H1 (cell line): Measurements from ENCODE around the gene CCDC154. TPM values are rescaled to one million over a fixed set of nuclear protein-coding genes. Genes with fewer than 3 reads are reported as not detected.

ENCODE experiments used
- CTCF ChIA-PET: fragments of 300-600 bp; sonication (Branson Sonifier 250); formaldehyde crosslinking; loops from one replicate; lab custom pipeline; 2021; ENCODE audit not compliant: partially characterized antibody; lab: Charles Lee
- POLR2A ChIA-PET: fragments of 300-600 bp; sonication (Branson Sonifier 250); formaldehyde crosslinking; loops from one replicate; lab custom pipeline; 2021; ENCODE audit warnings: inconsistent platforms; ENCODE audit not compliant: partially characterized antibody; lab: Charles Lee
- DNase-seq, 2 experiments: peaks; one replicate each; pipeline versions ENCODE4 v3.0.0 to v3.0.0-alpha.2; 2010 to 2022; ENCODE audit warnings: low spot score in 2 of 2, low read depth in 1 of 2, mixed read lengths in 1 of 2
- FAIRE-seq: peaks from 2 replicates; lab custom pipeline; 2011; peaks lifted over from hg19 to GRCh38; lab: Jason Lieb, UNC
- H2AFZ ChIP-seq: 2 replicates; pipeline ENCODE4 v1.8.1; 2012; ENCODE audit warnings: low read length, inconsistent platforms
- H2AK5ac ChIP-seq: 2 replicates; pipeline ENCODE4 v1.6.1; 2013; ENCODE audit warnings: low read depth, low read length
- H2BK120ac ChIP-seq: replicated peaks from 2 replicates; pipeline ENCODE3; 2013; ENCODE audit warnings: low read depth, low read length, inconsistent platforms
- H2BK12ac ChIP-seq: 2 replicates; pipeline ENCODE4 v1.6.1; 2013; ENCODE audit warnings: low read depth, low read length
- H2BK15ac ChIP-seq: 2 replicates; pipeline ENCODE4 v1.6.1; 2013; ENCODE audit warnings: low read length
- H2BK20ac ChIP-seq: 2 replicates; pipeline ENCODE4 v1.6.1; 2013; ENCODE audit warnings: low read length
- H2BK5ac ChIP-seq: 2 replicates; pipeline ENCODE4 v1.6.1; 2013; ENCODE audit warnings: low read depth, low read length
- H3K14ac ChIP-seq: 2 replicates; pipeline ENCODE4 v1.6.1; 2013; ENCODE audit warnings: inconsistent platforms; ENCODE audit not compliant: insufficient read length
- H3K18ac ChIP-seq: 2 replicates; pipeline ENCODE4 v1.6.1; 2013; ENCODE audit warnings: low read length; ENCODE audit errors: extremely low read depth
- H3K23ac ChIP-seq: 2 replicates; pipeline ENCODE4 v1.6.1; 2013; ENCODE audit warnings: inconsistent platforms; ENCODE audit not compliant: insufficient read length
- H3K23me2 ChIP-seq: 2 replicates; pipeline ENCODE4 v1.6.1; 2013; ENCODE audit warnings: low read depth, low read length
- H3K27ac ChIP-seq: 2 replicates; pipeline ENCODE4 v1.6.1; 2011; ENCODE audit warnings: low read depth, low read length, inconsistent platforms
- H3K27me3 ChIP-seq, 4 experiments: replicated peaks in 1 of 4; 1 replicate in 1 of 4; 2 replicates in 3 of 4; pipeline versions ENCODE4 v1.6.1 to v1.8.1; 2011 to 2013; ENCODE audit warnings: low read length in 3 of 4, mild to moderate bottlenecking in 3 of 4, inconsistent platforms in 2 of 4, mixed read lengths in 2 of 4, moderate library complexity in 1 of 4; ENCODE audit not compliant: control insufficient read depth in 3 of 4, insufficient read depth in 3 of 4; ENCODE audit errors: extremely low read depth in 1 of 4
- H3K36me3 ChIP-seq, 4 experiments: 2 replicates each; pipeline versions ENCODE4 v1.6.1 to v1.8.1; 2011 to 2013; ENCODE audit warnings: mild to moderate bottlenecking in 4 of 4, low read length in 3 of 4, moderate library complexity in 2 of 4, control low read depth in 1 of 4, inconsistent platforms in 1 of 4; ENCODE audit not compliant: insufficient read depth in 4 of 4, control insufficient read depth in 2 of 4
- H3K4ac ChIP-seq: replicated peaks from 2 replicates; pipeline ENCODE3; 2013; ENCODE audit warnings: low read length, low read depth, mixed read lengths, inconsistent platforms; ENCODE audit not compliant: insufficient read length
- H3K4me1 ChIP-seq, 4 experiments: replicated peaks in 1 of 4; 1 replicate in 1 of 4; 2 replicates in 3 of 4; pipeline versions ENCODE4 v1.6.1 to v1.8.1; 2011 to 2013; ENCODE audit warnings: low read length in 3 of 4, inconsistent platforms in 2 of 4, mixed read lengths in 1 of 4; ENCODE audit not compliant: insufficient read depth in 4 of 4, control insufficient read depth in 3 of 4
- H3K4me2 ChIP-seq, 2 experiments: 2 replicates each; pipeline versions ENCODE4 v1.6.1 to v1.8.1; 2011 to 2013; ENCODE audit warnings: low read depth in 2 of 2, low read length in 2 of 2, control low read depth in 1 of 2, inconsistent platforms in 1 of 2, mild to moderate bottlenecking in 1 of 2; ENCODE audit not compliant: insufficient read depth in 1 of 2
- H3K4me3 ChIP-seq, 4 experiments: fragments of 200-600, 300-600 bp in 1 of 4; sonication (generic), shearing (Covaris generic), sonication (Bioruptor Twin) in 1 of 4; 2 replicates each; pipeline versions ENCODE4 v1.5.1 to v1.8.1; 2011 to 2016; ENCODE audit warnings: low read length in 4 of 4, low read depth in 3 of 4, control low read depth in 2 of 4, inconsistent platforms in 2 of 4, mild to moderate bottlenecking in 2 of 4, mixed read lengths in 1 of 4, moderate library complexity in 1 of 4; ENCODE audit not compliant: insufficient read depth in 2 of 4; ENCODE audit errors: extremely low read depth in 1 of 4
- H3K56ac ChIP-seq: replicated peaks from 2 replicates; pipeline ENCODE3; 2013; ENCODE audit warnings: low read depth, mild to moderate bottlenecking, mixed read lengths, low read length, inconsistent platforms; ENCODE audit not compliant: insufficient read length
- H3K79me1 ChIP-seq: 2 replicates; pipeline ENCODE4 v1.6.1; 2013; ENCODE audit warnings: low read depth, low read length, control low read depth
- H3K79me2 ChIP-seq, 2 experiments: 2 replicates each; pipeline versions ENCODE4 v1.6.1 to v1.8.1; 2012 to 2013; ENCODE audit warnings: low read length in 2 of 2, mild to moderate bottlenecking in 2 of 2, inconsistent platforms in 1 of 2; ENCODE audit not compliant: insufficient read depth in 2 of 2, control insufficient read depth in 1 of 2
- H3K9ac ChIP-seq, 4 experiments: replicated peaks in 1 of 4; 1 replicate in 1 of 4; 2 replicates in 3 of 4; pipeline versions ENCODE4 v1.6.1 to v1.8.1; 2011 to 2013; ENCODE audit warnings: low read depth in 3 of 4, low read length in 3 of 4, control low read depth in 2 of 4, mild to moderate bottlenecking in 2 of 4, moderate library complexity in 2 of 4, inconsistent platforms in 1 of 4; ENCODE audit errors: extremely low read depth in 1 of 4
- H3K9me3 ChIP-seq, 2 experiments: 2 replicates each; pipeline versions ENCODE4 v1.6.1 to v1.8.1; 2012 to 2013; ENCODE audit warnings: mild to moderate bottlenecking in 2 of 2, moderate library complexity in 2 of 2, control low read depth in 1 of 2, inconsistent platforms in 1 of 2, low read depth in 1 of 2, low read length in 1 of 2, mixed read lengths in 1 of 2; ENCODE audit not compliant: insufficient read depth in 2 of 2
- H4K20me1 ChIP-seq, 2 experiments: replicated peaks in 1 of 2; 2 replicates each; pipeline versions ENCODE3 to v1.8.1; 2011 to 2013; ENCODE audit warnings: inconsistent platforms in 2 of 2, low read length in 2 of 2, mild to moderate bottlenecking in 1 of 2; ENCODE audit not compliant: insufficient read depth in 2 of 2, control insufficient read depth in 1 of 2
- H4K5ac ChIP-seq: 2 replicates; pipeline ENCODE4 v1.6.1; 2013; ENCODE audit warnings: low read length, low read depth, mixed read lengths, inconsistent platforms; ENCODE audit not compliant: insufficient read length
- H4K8ac ChIP-seq: 2 replicates; pipeline ENCODE4 v1.8.0; 2013; ENCODE audit warnings: mild to moderate bottlenecking, moderate library complexity, low read length, inconsistent platforms; ENCODE audit not compliant: insufficient read depth; ENCODE audit errors: extremely low read depth
- H4K91ac ChIP-seq: replicated peaks from 2 replicates; pipeline ENCODE3; 2013; ENCODE audit warnings: low read length, mixed read lengths, inconsistent platforms; ENCODE audit not compliant: insufficient read length
- BACH1 ChIP-seq: IDR thresholded peaks from 2 replicates; pipeline ENCODE4 v1.6.1; 2012; ENCODE audit warnings: low read length, improper control_type of control experiment
- BRCA1 ChIP-seq: IDR thresholded peaks from 2 replicates; pipeline ENCODE4 v1.6.1; 2012; ENCODE audit warnings: low read depth, low read length, improper control_type of control experiment
- CBX8 ChIP-seq: fragments of 300-800, 300-1000 bp; sonication (generic); IDR thresholded peaks from 2 replicates; pipeline ENCODE4 v1.7.1; 2016; ENCODE audit warnings: low read depth, low read length, borderline replicate concordance
- CHD1 ChIP-seq: IDR thresholded peaks from 2 replicates; pipeline ENCODE4 v1.6.1; 2012; ENCODE audit warnings: low read depth, low read length, improper control_type of control experiment
- EP300 ChIP-seq, 2 experiments: IDR thresholded peaks; 1 replicate in 1 of 2; 2 replicates in 1 of 2; pipeline ENCODE4 v1.6.1; 2011 to 2012; ENCODE audit warnings: low read depth in 2 of 2, low read length in 2 of 2, mild to moderate bottlenecking in 2 of 2, borderline replicate concordance in 1 of 2, inconsistent platforms in 1 of 2, moderate library complexity in 1 of 2
- FOSL1 ChIP-seq: IDR thresholded peaks from 2 replicates; pipeline ENCODE4 v1.6.1; 2011; ENCODE audit warnings: mild to moderate bottlenecking, low read depth, low read length, moderate library complexity; ENCODE audit not compliant: insufficient read depth
- GABPA ChIP-seq: IDR thresholded peaks from 2 replicates; pipeline ENCODE4 v1.6.1; 2011; ENCODE audit warnings: mild to moderate bottlenecking, low read length, moderate library complexity, borderline replicate concordance; ENCODE audit not compliant: insufficient read depth
- HDAC6 ChIP-seq: IDR thresholded peaks from one replicate; pipeline ENCODE4 v1.7.1; 2012; ENCODE audit warnings: low read depth, mild to moderate bottlenecking, inconsistent platforms, low read length, moderate library complexity
- TBP ChIP-seq: IDR thresholded peaks from 2 replicates; pipeline ENCODE4 v1.6.1; 2011; ENCODE audit warnings: low read depth, low read length, improper control_type of control experiment
- YY1 ChIP-seq: IDR thresholded peaks from 2 replicates; pipeline ENCODE4 v1.6.1; 2011; ENCODE audit warnings: low read depth, mild to moderate bottlenecking, low read length
- ZNF274 ChIP-seq: IDR thresholded peaks from 2 replicates; pipeline ENCODE4 v1.7.0; 2012; ENCODE audit warnings: low read length, borderline replicate concordance; ENCODE audit errors: extremely low read depth
- WGBS, 2 experiments: shearing (Covaris generic) in 1 of 2; methylation state at CpG; one replicate each; pipeline versions ENCODE4 v1.1.6 to v1.1.7; 2013 to 2015; ENCODE audit warnings: low lambda C conversion rate in 2 of 2, mixed read lengths in 2 of 2, inconsistent platforms in 1 of 2, low coverage in 1 of 2, missing lambda C conversion rate in 1 of 2; ENCODE audit not compliant: insufficient replicate concordance in 2 of 2, insufficient coverage in 1 of 2, insufficient read length in 1 of 2; ENCODE audit errors: extremely low coverage in 1 of 2, missing lambda C conversion rate in 1 of 2; 5-methylcytosine and 5-hydroxymethylcytosine counted together
- polyA plus RNA-seq, 7 experiments: library from polyadenylated mRNA; depleted of rRNA in 3 of 7; stranded (reverse) in 5 of 7; unstranded in 2 of 7; fragments of >200 nt in 5 of 7; fragments of 200-250 nt in 2 of 7; gene quantifications; 1 replicate in 5 of 7; 2 replicates in 1 of 7; 4 replicates in 1 of 7; pipeline versions ENCODE4 v1.2.1 to v1.2.3, GENCODE V29; 2011 to 2013; ENCODE audit warnings: missing spikeins in 2 of 7, mixed read lengths in 2 of 7
- total RNA-seq: library from RNA; stranded (reverse); fragmentation: NEBNext Ultra II Directional; extraction: Animal tissue kit (Norgen Biotek cat#: 25700); gene quantifications from 2 replicates; pipeline ENCODE4 v1.2.1, GENCODE V29; 2021

Gene CCDC154
- total and polyA plus RNA-seq, 2 of the 8 experiments (the other 6 are each of a cell fraction or from before 2014, with no cell fraction given), result 0.15 to 0.88 TPM

DNA sequence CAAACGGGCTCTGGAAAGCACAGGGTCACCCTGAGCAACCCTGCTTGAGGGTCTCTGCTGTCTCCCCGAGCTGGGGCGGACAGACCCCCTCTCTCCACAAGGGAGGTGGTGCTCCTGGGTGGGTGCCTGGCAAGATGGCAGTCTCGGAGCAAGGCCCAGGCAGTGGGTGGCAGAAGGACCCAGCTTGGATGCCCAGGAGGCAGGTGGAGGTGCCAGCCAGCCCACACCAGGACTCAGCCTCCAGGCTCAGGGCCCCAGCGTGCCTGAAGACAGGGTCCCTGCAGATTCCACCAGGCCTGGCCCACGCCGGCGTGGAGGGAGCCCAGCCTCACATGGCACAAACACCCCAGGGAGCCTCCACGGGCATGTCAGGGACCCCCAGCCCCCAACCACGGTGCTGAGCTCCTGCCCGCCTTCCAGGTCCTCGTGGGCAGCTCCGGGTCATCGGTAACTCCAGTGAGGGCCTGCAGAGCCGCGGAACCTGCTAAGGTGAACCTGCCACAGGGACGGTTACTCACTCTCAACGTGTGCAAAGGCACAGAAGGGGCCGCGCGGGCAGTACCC lies 50.7 kb downstream of the CCDC154 start:
- no peak overlapping the region for H3K4ac ChIP-seq
- no peak overlapping the region for H2BK5ac ChIP-seq
- no peaks in the 10 kb centered on the region for H3K4me1 ChIP-seq
- H4K20me1 ChIP-seq, result peaks cover 0 to 4% of the 10 kb centered on the region in 2 experiments
- no peak overlapping the region for H2BK15ac ChIP-seq
- DNase-seq, result no peak
- no peak overlapping the region for H3K9ac ChIP-seq
- no peaks in the 10 kb centered on the region for H3K79me1 ChIP-seq
- no peak overlapping the region for H3K4me3 ChIP-seq
- no peak overlapping the region for H2BK20ac ChIP-seq
- no peaks in the 10 kb centered on the region for H3K9me3 ChIP-seq
- no peaks in the 10 kb centered on the region for H3K79me2 ChIP-seq
- no peak for TF ChIP-seq EP300 (IDR thresholded peaks at IDR 0.05; ENCODE audit: borderline replicate concordance in 1 of 2, low read depth in 2 of 2, low read length in 2 of 2)
- TF ChIP-seq HDAC6, result no peak
- no peak for TF ChIP-seq YY1
- no peak for TF ChIP-seq BACH1
- TF ChIP-seq GABPA, result no peak
- no peak for TF ChIP-seq TBP
- TF ChIP-seq CBX8, result no peak
- TF ChIP-seq CHD1, result no peak
- TF ChIP-seq BRCA1, result no peak
- TF ChIP-seq ZNF274, result no peak
- no peak for TF ChIP-seq FOSL1
- no peak overlapping the region for H4K8ac ChIP-seq
- no peaks in the 10 kb centered on the region for H3K27me3 ChIP-seq
- H3K4me2 ChIP-seq, result no peak overlapping the region
- CTCF ChIA-PET, result interaction anchor here (0.6 to 1.2 kb wide), 3 partner anchors 13 to 30 kb away, joined by 3 read pairs; no protein-coding TSS in a partner anchor
- FAIRE-seq, result no peak
- H3K23me2 ChIP-seq, result no peaks in the 10 kb centered on the region
- H3K27ac ChIP-seq, result no peak overlapping the region
- no peak overlapping the region for H4K5ac ChIP-seq
- H3K14ac ChIP-seq, result no peak overlapping the region
- H3K18ac ChIP-seq, result no peak overlapping the region
- 95% methylated on average over 19 of the region's 21 CpGs; no CpG with 5 or more reads in 1 of the 2 experiments for WGBS, 2 experiments
- no peak overlapping the region for H2AK5ac ChIP-seq
- no peak overlapping the region for H2BK120ac ChIP-seq
- H2AFZ ChIP-seq, result no peak overlapping the region
- H3K56ac ChIP-seq, result no peak overlapping the region
- POLR2A ChIA-PET, result no interaction called here
- H4K91ac ChIP-seq, result no peak overlapping the region
- no peak overlapping the region for H3K23ac ChIP-seq
- H2BK12ac ChIP-seq, result no peak overlapping the region
- H3K36me3 ChIP-seq, result peaks cover 3 to 9% (median 5%) of the 10 kb centered on the region in 4 experiments; a peak in 5 of 8 replicates
